OCI-LY7 (cell line): ENCODE measurements around the gene TMEM30B.

Experiments
- EZH2phosphoT487 ChIP-seq: fragments of 200-600 bp; sonication (generic); IDR thresholded peaks from 2 replicates; pipeline ENCODE4 v1.6.1; 2018; ENCODE audit warnings: low read depth, borderline replicate concordance, mild to moderate bottlenecking, mixed run types, antibody characterized with exemption, low read length, moderate library complexity, mixed read lengths
- TF ChIP-seq, protein P1 (sequence below): fragments of 200-600 bp; sonication (generic); conservative IDR thresholded peaks from 2 replicates; pipeline ENCODE4 v1.5.1; 2014; ENCODE audit warnings: mild to moderate bottlenecking, antibody characterized with exemption, low read length, moderate library complexity, mixed read lengths

DNA sequence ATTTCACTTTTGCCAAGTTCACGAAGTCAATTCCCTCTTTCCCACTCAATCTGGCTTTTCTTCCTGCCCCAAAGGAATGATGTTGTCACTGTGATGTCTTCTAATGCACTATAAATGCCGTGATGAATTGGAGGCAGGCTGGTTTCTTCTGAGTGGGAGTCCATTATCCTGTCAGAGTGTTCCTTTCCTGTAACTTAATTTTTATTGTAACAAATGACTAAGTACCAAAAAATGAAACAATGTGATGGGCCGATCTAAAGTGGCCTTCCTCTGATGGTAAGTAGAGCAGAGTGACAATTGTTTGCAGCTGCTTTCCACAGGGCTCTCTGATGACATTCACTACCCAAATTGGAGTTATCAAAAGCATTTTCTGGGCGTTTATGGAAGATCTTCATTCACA, 22.2 kb downstream of the TMEM30B start:
- TF ChIP-seq, protein P1, sequence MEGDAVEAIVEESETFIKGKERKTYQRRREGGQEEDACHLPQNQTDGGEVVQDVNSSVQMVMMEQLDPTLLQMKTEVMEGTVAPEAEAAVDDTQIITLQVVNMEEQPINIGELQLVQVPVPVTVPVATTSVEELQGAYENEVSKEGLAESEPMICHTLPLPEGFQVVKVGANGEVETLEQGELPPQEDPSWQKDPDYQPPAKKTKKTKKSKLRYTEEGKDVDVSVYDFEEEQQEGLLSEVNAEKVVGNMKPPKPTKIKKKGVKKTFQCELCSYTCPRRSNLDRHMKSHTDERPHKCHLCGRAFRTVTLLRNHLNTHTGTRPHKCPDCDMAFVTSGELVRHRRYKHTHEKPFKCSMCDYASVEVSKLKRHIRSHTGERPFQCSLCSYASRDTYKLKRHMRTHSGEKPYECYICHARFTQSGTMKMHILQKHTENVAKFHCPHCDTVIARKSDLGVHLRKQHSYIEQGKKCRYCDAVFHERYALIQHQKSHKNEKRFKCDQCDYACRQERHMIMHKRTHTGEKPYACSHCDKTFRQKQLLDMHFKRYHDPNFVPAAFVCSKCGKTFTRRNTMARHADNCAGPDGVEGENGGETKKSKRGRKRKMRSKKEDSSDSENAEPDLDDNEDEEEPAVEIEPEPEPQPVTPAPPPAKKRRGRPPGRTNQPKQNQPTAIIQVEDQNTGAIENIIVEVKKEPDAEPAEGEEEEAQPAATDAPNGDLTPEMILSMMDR: no peak
- no peak for TF ChIP-seq EZH2phosphoT487
